MG63 (cell line): ENCODE results near the gene COL5A1. TPM values are rescaled to one million over a fixed set of nuclear protein-coding genes. Genes with fewer than 3 reads are reported as not detected.

ENCODE experiments used
- DNase-seq: peaks from one replicate; pipeline ENCODE4 v3.0.0-alpha.2; 2020
- H3K27me3 ChIP-seq: fragments of 250-450 bp; sonication (Bioruptor Pico); 2 replicates; pipeline ENCODE4 v1.5.1; 2020; ENCODE audit warnings: mild to moderate bottlenecking, moderate library complexity
- H3K36me3 ChIP-seq: fragments of 250-450 bp; sonication (Bioruptor Pico); 2 replicates; pipeline ENCODE4 v1.5.1; 2020; ENCODE audit warnings: mild to moderate bottlenecking, moderate library complexity
- H3K4me3 ChIP-seq: fragments of 250-450 bp; sonication (Bioruptor Pico); 2 replicates; pipeline ENCODE4 v1.5.1; 2020; ENCODE audit warnings: mild to moderate bottlenecking, moderate library complexity
- H3K9me3 ChIP-seq: fragments of 250-450 bp; sonication (Bioruptor Pico); 2 replicates; pipeline ENCODE4 v1.5.1; 2020; ENCODE audit warnings: mild to moderate bottlenecking, moderate library complexity
- total RNA-seq: library from RNA; depleted of rRNA; stranded (reverse); fragments of >200 nt; shearing (Covaris generic); gene quantifications from 2 replicates; pipeline ENCODE4 v1.2.3, GENCODE V29; 2014; ENCODE audit warnings: low replicate concordance

COL5A1 gene
- total RNA-seq, 1 experiment from 2014 or later = 92.0 TPM

DNA sequence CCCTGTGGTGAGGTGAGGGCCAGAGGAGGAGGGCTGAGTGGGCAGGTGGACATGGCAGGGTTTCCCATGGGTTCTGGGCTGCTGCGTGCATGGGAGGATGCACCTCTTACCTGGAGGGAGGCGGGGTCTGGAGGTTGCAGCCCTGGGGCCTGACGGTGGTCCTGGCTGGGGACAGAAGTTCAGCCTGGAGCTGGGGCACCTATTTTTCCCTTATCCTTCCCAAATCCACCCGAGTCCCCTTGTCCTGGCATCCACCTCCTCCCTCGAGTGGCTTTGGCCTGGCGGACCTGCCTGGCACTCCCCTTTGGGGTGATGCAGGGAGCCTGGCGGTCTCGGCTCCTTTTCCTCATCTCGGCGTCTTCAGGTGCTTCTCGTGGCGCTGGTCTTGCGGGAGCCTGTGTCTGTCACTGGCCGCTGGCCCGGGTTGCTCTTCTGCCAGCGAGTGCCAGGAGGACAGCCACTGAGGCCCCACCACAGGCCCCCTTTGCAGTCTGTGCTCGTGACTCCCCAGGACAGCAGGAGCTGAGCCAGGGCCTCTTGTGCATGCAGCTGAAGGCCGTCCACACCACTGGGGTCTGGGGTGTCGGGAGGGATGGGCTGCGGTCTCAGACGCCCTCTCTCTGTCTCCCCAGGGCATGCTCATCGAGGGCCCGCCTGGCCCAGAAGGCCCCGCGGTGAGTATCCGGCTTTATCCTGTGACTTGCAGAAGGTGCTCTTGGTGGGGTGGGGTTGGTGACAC lies 96.4 kb downstream of the COL5A1 start:
- Histone ChIP-seq H3K36me3 (peaks cover 10% of the 10 kb centered on the region), H3K9me3 (no peaks in the 10 kb centered on the region), H3K27me3 (no peaks in the 10 kb centered on the region), H3K4me3 (no peak overlapping the region)
- no peak for DNase-seq

DNA sequence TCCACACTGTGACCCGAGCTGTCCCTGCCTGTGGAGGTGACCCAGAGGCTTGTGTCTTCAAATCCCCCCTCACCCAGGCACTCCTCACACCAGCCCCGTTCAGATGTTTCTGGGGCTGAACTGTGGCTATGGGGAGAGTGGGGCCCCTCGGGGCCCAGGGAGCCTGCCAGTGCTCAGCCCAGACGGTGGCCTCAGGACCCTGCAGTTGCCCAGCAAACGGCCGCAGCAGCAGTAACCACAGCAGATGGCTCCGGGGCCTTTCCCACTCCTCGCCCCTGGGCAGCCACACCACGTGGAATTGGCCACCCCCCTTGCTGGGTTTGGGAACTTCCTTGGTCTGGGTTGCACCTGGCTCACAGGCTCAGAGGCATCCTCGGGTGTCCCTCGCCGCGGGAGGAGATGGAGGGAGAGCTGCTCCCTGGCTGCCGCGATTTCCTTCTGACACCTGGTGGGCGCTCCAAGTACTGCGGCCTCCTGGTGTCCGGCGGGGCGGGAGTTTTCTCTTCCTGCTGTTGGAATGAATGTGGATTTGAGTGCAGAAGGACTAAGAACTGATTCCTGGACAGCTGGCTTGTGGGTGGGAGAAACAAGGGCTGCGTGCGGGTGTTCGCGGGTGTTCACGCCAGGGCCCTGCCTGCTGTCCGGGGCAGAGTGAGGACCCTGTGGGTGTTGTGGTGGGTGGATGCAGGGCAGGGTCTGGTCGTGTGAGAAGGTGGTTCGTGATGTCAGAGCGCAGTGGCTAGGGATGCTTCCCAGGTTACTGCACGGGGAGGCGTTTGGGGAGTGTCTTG lies 97.5 kb downstream of the COL5A1 start:
- Histone ChIP-seq H3K36me3 (peaks cover 13% of the 10 kb centered on the region), H3K27me3 (no peaks in the 10 kb centered on the region), H3K4me3 (no peak overlapping the region), H3K9me3 (no peaks in the 10 kb centered on the region)
- DNase-seq = peak; percentile 33

DNA sequence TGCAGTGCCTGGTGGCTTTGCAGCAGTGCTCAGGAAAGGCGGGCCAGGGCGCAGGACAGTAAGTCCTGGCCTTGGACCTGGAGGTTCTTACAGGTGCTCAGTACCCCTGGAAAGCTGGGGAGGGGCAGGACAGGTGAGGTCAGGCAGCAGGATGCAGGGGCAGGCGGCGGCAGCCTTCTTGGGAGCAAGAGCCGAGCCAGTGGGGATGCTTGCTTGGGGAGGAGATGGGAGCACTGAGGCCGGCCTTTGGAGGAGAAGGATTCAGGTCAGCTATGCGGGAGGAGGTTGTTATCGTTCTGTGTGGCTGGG lies 98.0 kb downstream of the COL5A1 start:
- no peak for DNase-seq
- Histone ChIP-seq H3K4me3 (no peak overlapping the region), H3K27me3 (no peaks in the 10 kb centered on the region), H3K9me3 (no peaks in the 10 kb centered on the region), H3K36me3 (peaks cover 19% of the 10 kb centered on the region)

DNA sequence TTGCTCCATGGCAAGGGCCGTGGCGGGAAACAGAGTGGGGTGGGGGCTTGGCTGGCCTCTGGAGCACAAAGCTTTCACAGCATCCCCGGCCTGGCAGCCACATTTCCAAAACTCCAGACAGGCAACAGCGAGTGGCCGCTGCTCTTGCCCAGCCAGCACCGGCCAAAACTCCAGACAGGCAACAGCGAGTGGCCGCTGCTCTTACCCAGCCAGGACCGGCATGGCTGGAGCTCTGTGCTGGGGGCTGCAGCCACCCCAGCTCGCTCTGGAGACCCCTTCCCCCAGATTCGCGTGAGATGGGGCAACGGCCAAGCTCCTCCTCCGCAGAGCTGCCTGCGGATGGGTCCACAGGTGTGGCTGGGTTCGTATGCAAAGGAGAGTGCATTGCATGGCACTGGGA lies 98.5 kb downstream of the COL5A1 start:
- H3K4me3 ChIP-seq = no peak overlapping the region
- no peak for DNase-seq
- H3K36me3 ChIP-seq = peaks cover 21% of the 10 kb centered on the region
- no peaks in the 10 kb centered on the region for H3K27me3 ChIP-seq
- H3K9me3 ChIP-seq = no peaks in the 10 kb centered on the region

DNA sequence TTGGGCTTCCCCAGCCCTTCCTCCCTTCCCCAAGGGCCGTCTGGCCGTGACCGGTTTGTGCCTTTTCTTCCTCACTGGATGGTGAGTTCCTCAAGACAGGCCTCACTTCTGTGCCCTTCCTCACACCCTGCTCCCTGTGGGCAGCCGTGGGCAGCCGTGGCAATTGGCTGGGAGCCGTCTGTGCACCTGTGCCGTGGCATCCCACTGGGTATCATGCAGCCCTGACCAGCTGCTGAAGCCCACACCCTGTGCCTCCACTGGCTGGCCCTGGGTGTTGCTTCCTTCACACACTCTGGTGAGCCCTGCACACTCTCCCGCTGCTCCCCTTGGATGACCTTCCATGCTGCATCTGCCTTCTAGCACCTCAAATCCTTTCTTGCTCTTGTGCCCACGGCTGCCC lies 100.2 kb downstream of the COL5A1 start:
- H3K4me3 ChIP-seq = no peak overlapping the region
- DNase-seq = no peak
- peaks cover 27% of the 10 kb centered on the region for H3K36me3 ChIP-seq
- H3K9me3 ChIP-seq = no peaks in the 10 kb centered on the region
- H3K27me3 ChIP-seq = no peaks in the 10 kb centered on the region

DNA sequence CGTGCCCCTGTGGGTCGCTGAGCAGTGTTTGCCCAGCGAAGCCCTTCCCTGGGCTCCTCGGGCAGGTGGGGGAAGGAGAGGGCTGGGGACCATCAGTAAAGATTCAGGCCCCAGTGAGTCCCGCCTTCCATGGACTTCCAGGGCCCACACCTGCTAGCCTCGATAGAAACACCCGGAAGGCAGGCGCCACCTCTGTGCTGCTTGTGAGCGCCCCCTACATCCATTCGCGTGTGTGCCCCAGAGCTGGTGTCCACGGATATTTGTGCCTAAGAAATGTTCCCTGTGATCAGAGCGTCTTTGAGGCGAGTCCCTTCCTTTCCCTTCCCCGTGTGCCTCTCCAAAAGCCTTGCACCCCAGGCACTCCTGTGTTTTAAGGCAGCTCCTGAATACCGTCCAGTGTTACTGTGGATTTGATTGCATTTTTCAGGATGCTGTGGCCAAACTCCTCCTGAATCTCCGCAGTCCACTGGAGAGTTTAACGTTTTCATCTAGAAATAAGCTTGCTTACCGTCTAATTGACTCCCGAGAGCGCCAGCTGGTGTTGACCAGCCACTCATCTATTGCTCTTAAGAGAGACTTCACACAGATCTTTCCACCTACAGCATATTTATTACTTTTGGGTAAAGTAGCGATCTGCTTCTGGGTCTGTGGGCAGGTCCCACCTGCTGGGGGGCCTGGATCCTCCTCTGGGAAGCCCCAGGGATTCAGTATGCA lies 101.4 kb downstream of the COL5A1 start:
- DNase-seq = no peak
- Histone ChIP-seq H3K36me3 (peaks cover 33% of the 10 kb centered on the region), H3K27me3 (no peaks in the 10 kb centered on the region)

DNA sequence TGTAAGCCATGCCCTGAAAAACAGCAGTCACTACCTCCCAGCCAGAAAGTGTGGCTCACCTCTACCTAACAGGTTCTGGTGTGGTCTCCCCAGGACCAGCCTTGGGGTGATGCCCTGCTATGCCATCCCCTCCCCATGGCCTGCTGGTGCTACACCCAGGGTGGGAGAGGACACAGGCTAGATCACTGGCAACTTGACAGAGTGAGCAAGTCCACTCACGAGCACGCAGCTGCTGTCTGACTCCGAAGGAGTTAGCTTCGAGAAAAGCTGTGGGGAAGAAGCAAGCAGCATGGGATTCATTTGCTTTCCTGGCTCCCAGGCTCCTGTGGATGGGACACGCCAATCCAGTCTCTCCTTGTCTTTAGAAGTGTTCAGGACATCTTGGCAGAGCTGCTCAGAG lies 102.2 kb downstream of the COL5A1 start:
- no peaks in the 10 kb centered on the region for H3K27me3 ChIP-seq
- no peaks in the 10 kb centered on the region for H3K9me3 ChIP-seq
- H3K4me3 ChIP-seq = no peak overlapping the region
- peaks cover 36% of the 10 kb centered on the region for H3K36me3 ChIP-seq
- no peak for DNase-seq

More for the DNA sequence above, 101.4 kb downstream of the COL5A1 start:
- Histone ChIP-seq H3K9me3 (no peaks in the 10 kb centered on the region), H3K4me3 (no peak overlapping the region)

DNA sequence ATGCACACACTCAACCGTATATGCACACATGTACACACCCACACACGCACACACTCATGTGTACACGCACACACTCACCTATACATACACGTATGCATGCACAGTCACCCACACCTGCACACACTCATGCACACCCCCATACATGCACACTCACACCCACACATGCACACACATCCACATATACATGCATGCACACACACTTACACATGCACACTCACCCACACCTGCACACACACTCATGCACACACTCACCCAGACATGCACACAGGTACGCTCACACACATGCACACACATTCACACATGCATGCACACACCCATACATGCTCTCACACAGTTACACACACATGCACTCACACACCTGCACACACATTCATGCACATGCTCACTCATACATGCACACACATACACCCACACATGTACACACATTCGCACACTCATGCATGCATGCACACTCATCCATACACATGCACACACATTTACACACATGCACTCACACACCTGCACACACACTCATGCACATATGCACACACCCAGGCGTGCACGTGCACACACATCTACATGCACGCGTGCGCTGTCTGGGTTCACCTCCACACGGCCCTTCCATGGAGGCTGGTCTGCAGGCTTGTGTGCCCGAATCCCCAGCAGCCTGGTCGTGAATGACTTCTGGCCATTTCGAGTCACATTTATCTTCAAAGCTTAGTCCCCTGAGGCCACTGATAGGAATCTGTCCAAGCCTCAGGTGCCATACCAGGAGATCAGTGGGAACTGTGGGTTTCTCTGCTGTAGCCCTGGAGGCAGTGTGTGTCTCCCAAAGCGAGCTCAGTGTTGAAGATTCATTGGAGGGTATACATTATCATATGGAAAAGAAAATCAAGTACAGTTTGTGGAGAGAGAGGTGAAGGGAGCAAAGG lies 103.0 kb downstream of the COL5A1 start:
- no peak overlapping the region for H3K4me3 ChIP-seq
- H3K27me3 ChIP-seq = no peaks in the 10 kb centered on the region
- DNase-seq = no peak
- peaks cover 34% of the 10 kb centered on the region for H3K36me3 ChIP-seq
- H3K9me3 ChIP-seq = no peaks in the 10 kb centered on the region

DNA sequence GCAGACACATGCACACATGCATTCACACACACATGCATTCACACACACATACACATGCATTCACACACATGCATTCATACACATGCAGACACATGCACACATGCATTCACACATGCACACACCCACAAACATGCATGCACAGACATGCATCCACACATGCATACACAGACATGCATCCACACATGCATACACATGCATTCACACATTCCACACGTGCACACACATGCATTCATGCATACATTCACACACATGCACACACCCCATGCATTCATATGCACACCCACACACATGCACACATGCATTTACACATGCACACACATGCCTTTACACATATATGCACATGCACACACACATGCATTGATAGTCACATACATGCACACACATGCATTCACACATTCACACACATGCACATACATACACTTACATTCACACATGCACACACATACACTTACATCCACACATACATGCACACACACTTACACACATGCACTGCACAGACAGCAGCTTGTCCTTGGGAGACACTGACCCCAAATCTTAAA lies 106.4 kb downstream of the COL5A1 start:
- H3K4me3 ChIP-seq = no peak overlapping the region
- DNase-seq = no peak
- H3K27me3 ChIP-seq = no peaks in the 10 kb centered on the region
- no peaks in the 10 kb centered on the region for H3K9me3 ChIP-seq
- peaks cover 52% of the 10 kb centered on the region for H3K36me3 ChIP-seq

DNA sequence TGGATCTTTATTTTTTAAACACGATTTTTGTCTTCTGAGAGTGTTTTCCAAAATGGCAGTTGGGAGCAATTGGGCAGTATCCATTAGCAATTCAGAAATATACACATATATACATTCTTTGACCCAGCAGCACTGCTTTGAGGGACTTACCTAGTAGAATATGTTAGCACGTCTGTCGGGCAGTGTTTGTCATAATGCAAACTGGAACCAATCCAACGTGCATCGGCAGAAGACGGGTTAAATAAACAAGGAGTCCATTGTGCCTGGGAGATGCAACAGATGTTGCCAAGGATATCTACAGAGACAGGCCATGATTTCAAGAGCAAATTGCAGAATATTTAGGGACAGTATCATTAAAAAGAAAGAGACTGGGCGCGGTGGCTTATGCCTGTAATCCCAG lies 107.0 kb downstream of the COL5A1 start:
- Histone ChIP-seq H3K4me3 (no peak overlapping the region), H3K27me3 (no peaks in the 10 kb centered on the region), H3K36me3 (peaks cover 52% of the 10 kb centered on the region), H3K9me3 (no peaks in the 10 kb centered on the region)
- no peak for DNase-seq

DNA sequence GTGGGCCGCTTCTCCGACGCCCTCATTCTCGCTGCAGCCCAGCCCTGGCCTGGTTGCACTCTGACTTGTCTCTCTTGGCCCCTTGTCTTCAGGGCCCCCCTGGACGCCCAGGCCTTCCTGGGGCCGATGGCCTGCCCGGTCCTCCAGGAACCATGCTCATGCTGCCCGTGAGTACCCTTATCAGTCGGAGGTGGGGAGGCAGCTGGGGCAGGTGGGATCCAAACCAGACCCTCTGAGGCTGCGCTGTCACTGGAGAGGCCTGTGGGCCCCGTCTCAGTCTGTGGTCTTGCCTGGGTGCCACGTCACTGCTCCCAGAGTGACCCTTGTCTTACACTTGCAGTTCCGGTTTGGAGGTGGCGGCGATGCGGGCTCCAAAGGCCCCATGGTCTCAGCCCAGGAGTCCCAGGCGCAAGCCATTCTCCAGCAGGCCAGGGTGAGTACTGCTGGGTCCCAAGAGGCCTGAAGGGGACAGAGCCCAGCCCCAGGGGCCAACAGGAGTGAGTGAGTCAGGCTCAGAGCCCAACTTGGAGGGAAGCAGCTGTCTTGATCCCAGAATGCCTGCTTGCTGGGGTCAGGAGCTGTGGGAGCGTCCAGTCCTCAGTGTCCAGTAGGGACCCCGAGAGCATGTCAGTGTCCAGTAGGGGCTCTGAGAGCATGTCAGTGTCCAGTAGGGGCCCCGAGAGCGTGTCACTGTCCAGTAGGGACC lies 109.0 kb downstream of the COL5A1 start:
- no peak overlapping the region for H3K4me3 ChIP-seq
- no peak for DNase-seq
- H3K36me3 ChIP-seq = peaks cover 44% of the 10 kb centered on the region
- no peaks in the 10 kb centered on the region for H3K27me3 ChIP-seq
- H3K9me3 ChIP-seq = no peaks in the 10 kb centered on the region

DNA sequence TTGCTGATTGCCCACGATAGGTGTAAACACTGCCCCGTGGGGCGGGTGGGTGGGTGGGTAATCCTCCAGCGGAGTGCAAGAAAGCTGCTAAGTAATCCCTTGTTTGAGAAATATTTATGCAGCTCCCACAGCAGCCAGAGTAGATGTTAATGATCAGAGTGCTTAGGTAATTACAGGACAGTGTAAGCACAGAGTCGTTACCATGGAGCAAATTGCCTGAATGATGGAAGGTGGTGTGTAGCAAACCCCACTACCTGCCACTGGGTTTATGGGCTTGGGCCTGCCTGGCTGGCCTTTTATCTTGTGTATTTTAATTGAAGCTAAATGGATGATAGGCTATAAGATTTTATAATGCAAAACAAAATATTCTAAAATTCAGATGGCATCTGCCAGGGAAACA lies 110.0 kb downstream of the COL5A1 start:
- H3K27me3 ChIP-seq = no peaks in the 10 kb centered on the region
- H3K36me3 ChIP-seq = peaks cover 40% of the 10 kb centered on the region
- H3K4me3 ChIP-seq = no peak overlapping the region
- H3K9me3 ChIP-seq = no peaks in the 10 kb centered on the region
- no peak for DNase-seq

DNA sequence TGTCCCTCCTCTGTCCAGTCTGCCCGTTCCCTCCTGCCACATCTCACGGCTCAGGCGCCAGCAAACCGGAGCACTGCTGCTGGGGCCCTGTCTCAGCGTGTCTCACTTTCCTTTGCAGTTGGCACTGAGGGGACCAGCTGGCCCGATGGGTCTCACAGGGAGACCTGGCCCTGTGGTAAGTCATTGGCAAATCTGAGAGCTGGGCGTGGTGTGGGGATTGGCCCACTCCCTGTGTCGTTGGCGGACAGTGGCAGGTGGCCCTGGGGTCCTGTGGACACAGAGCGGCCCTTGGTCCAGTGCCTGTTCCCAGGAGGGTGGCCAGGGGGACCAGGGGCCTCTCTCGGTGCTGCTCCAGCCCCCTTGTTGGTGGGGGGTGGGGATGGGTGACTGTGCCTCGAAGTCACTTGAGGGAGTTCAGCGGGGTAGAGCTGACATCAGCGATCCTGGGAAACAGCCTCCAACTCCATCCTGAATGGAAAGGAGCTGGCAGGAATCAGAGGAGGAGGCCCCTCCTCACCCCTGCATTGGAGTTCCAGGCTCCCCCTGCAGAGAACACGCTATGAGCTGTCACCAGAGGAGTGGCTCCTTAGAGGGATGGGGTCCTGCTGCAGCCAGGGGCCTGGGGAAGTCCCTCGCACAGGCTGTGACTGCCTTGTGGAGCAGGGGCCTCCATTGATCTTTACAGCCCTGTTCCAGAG lies 111.0 kb downstream of the COL5A1 start:
- peaks cover 34% of the 10 kb centered on the region for H3K36me3 ChIP-seq
- no peak overlapping the region for H3K4me3 ChIP-seq
- no peaks in the 10 kb centered on the region for H3K9me3 ChIP-seq
- DNase-seq = no peak
- no peaks in the 10 kb centered on the region for H3K27me3 ChIP-seq

DNA sequence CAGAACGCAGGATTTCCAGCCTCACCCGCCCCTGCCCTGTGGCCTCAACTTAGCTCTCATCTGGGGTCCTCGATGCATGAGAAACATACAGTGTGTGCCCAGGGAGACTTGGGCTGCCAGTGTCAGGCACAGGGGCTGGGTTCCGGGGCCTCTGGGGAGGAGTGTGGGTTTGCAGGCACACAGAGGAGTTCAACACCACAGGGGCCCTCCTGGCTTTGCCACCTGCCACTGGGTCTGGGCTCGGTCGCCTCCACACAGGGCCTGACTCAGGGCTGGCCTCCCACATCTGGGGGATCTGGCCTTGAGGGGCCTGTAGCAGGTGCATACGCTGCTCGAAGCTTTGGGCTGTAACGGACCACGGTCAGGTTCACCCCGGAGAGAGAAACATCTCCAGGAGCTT lies 111.6 kb downstream of the COL5A1 start:
- no peak for DNase-seq
- H3K36me3 ChIP-seq = peaks cover 31% of the 10 kb centered on the region
- H3K9me3 ChIP-seq = no peaks in the 10 kb centered on the region
- H3K27me3 ChIP-seq = no peaks in the 10 kb centered on the region
- H3K4me3 ChIP-seq = no peak overlapping the region

DNA sequence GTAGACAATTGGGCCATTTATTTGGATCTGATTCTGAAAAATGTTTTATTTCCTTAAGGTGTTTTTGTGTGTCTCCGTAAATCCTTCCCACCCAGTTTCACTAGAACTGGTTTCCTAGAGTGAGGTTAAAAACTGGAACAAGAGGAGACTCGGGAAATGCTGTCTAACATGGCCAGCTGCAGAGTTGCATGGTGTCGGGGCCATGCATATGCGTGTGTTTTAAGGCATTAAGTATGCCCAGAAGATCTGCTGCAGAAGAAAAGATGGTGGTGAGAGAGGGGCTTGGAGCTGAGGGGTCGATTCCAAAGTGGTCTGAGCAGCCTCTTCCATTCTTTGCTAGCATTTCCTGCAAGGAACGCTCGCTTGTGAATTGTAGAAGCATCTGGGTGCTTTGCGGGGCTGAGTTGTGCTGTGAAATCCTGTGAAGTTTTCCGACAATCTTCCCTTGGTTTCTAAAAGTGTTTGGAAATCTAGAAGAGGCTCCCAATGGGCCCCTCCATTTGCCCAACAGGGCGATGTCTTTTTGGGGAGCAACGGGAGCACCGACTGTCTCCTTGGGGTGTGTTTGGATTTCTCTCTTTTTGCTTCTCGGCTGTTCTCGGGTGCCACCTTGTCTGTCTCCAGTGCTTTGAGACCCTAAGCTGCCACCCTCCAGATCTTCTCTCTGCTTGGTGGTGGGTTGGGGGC lies 113.8 kb downstream of the COL5A1 start:
- H3K9me3 ChIP-seq = no peaks in the 10 kb centered on the region
- peaks cover 21% of the 10 kb centered on the region for H3K36me3 ChIP-seq
- H3K4me3 ChIP-seq = no peak overlapping the region
- no peaks in the 10 kb centered on the region for H3K27me3 ChIP-seq
- DNase-seq = no peak
